ENCODE measurements around the gene VCL. TPM values are rescaled to one million over a fixed set of nuclear protein-coding genes. Genes with fewer than 3 reads are reported as not detected.
"Not testable (repeated sequence)": the region's sequence is repeated elsewhere in the genome, so short reads cannot be mapped to it uniquely, and the experiment has no call there.

The VCL gene
- total and polyA plus RNA-seq, 2 donors (not counting 1 experiment from before 2014, with no cell fraction given): 161 to 316 TPM

DNA sequence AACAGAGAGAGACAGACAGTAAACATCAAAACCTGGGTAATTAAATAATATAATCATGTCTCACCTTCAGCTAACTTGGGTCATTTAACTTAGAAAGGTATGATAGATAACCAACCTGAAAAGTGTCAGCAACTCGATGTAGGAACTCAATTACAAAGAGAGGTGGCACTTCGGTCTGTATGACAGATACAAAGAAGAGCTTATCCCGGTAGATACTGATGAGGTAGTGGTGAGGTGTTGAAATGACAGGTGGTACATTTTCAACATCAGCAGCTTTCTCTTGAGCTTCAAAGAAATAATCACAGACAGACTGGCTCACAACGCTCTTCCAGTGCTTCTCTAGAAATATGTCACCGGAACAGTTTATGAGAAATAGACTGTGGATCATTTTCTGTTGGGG, 140.1 kb downstream of the VCL start:
- no peak overlapping the region for H3K4me2 ChIP-seq (ENCODE audit: extremely low read depth, insufficient read depth, low read length)
- no peak overlapping the region for H3K9ac ChIP-seq (ENCODE audit: insufficient read depth, low read length)
- H3K27ac ChIP-seq (ENCODE audit: insufficient read depth, low read length): no peak overlapping the region
- H2AFZ ChIP-seq (ENCODE audit: low read length): no peak overlapping the region
- no peaks in the 10 kb centered on the region for H4K20me1 ChIP-seq (ENCODE audit: control insufficient read depth, extremely low read depth, insufficient read depth, low read length)
- H3K4me3 ChIP-seq (replicated peaks in 1 of 4; ENCODE audit: control extremely low read depth in 1 of 4, insufficient read depth in 1 of 4, low read depth in 3 of 4, low read length in 4 of 4): no peak overlapping the region
- H3K9me3 ChIP-seq (ENCODE audit: control insufficient read depth, insufficient read depth, low read depth, low read length): no peaks in the 10 kb centered on the region
- TF ChIP-seq EZH2 (IDR thresholded peaks at IDR 0.05; ENCODE audit: low read length, missing control alignments) (no peak), CTCF (conservative IDR thresholded peaks at IDR 0.05 in 1 of 2, IDR thresholded peaks at IDR 0.05 in 1 of 2; ENCODE audit: low read depth in 1 of 2, low read length in 2 of 2) (no peak)
- no peaks in the 10 kb centered on the region for H3K4me1 ChIP-seq (ENCODE audit: control insufficient read depth, extremely low read depth, insufficient read depth, low read length)
- no peaks in the 10 kb centered on the region for H3K27me3 ChIP-seq (ENCODE audit: control insufficient read depth, insufficient read depth, low read length)
- no peak for DNase-seq (ENCODE audit: low read depth in 2 of 2)
- H3K79me2 ChIP-seq (ENCODE audit: control insufficient read depth, insufficient read depth, low read length): peaks cover 12% of the 10 kb centered on the region
- H3K36me3 ChIP-seq (ENCODE audit: control insufficient read depth, insufficient read depth, low read length): peaks cover 6% of the 10 kb centered on the region

- DNase-seq (ENCODE audit: low read depth in 2 of 2); H3K9me3 ChIP-seq (ENCODE audit: control insufficient read depth, insufficient read depth, low read depth, low read length); H2AFZ ChIP-seq (ENCODE audit: low read length); H3K9ac ChIP-seq (ENCODE audit: insufficient read depth, low read length); H3K36me3 ChIP-seq (ENCODE audit: control insufficient read depth, insufficient read depth, low read length); H3K27ac ChIP-seq (ENCODE audit: insufficient read depth, low read length); H3K4me1 ChIP-seq (ENCODE audit: control insufficient read depth, extremely low read depth, insufficient read depth, low read length); H3K27me3 ChIP-seq (ENCODE audit: control insufficient read depth, insufficient read depth, low read length); H4K20me1 ChIP-seq (ENCODE audit: control insufficient read depth, extremely low read depth, insufficient read depth, low read length); H3K4me3 ChIP-seq (replicated peaks in 1 of 4; ENCODE audit: control extremely low read depth in 1 of 4, insufficient read depth in 1 of 4, low read depth in 3 of 4, low read length in 4 of 4); H3K4me2 ChIP-seq (ENCODE audit: extremely low read depth, insufficient read depth, low read length): not testable (repeated sequence)
- H3K79me2 ChIP-seq (ENCODE audit: control insufficient read depth, insufficient read depth, low read length): peaks cover 18% of the 10 kb centered on the region
Observed at GRCh38 chr10:74138596-74138995, 140.7 kb downstream of the VCL start.

DNA sequence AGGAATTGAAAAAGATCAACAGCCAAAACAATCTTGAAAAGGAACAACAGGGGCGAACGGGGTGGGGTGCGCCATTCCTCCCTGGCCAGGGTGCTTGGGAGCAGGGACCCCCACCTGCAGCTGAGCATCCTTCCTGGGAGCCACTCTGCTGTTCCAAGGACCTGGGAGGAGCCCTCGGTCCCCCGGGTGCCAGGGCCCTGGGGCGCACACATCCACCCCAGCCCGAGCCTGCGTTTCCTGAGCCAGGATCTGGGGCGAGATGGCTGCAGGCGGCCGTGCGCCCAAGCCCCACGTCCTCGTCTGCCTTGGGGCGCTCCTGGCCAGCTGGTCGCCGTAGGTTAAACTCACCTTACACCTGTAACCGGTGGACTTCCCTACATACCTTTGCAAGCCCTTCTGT, 142.1 kb downstream of the VCL start:
- Histone ChIP-seq H3K9ac (ENCODE audit: insufficient read depth, low read length) (no peak overlapping the region), H3K9me3 (ENCODE audit: control insufficient read depth, insufficient read depth, low read depth, low read length) (no peaks in the 10 kb centered on the region), H3K36me3 (ENCODE audit: control insufficient read depth, insufficient read depth, low read length) (peaks cover 6% of the 10 kb centered on the region), H4K20me1 (ENCODE audit: control insufficient read depth, extremely low read depth, insufficient read depth, low read length) (no peaks in the 10 kb centered on the region), H3K4me1 (ENCODE audit: control insufficient read depth, extremely low read depth, insufficient read depth, low read length) (peaks cover 2% of the 10 kb centered on the region), H3K27me3 (ENCODE audit: control insufficient read depth, insufficient read depth, low read length) (no peaks in the 10 kb centered on the region), H3K4me3 (replicated peaks in 1 of 4; ENCODE audit: control extremely low read depth in 1 of 4, insufficient read depth in 1 of 4, low read depth in 3 of 4, low read length in 4 of 4) (no peak overlapping the region), H3K79me2 (ENCODE audit: control insufficient read depth, insufficient read depth, low read length) (peaks cover 26% of the 10 kb centered on the region), H3K4me2 (ENCODE audit: extremely low read depth, insufficient read depth, low read length) (no peak overlapping the region), H2AFZ (ENCODE audit: low read length) (no peak overlapping the region), H3K27ac (ENCODE audit: insufficient read depth, low read length) (no peak overlapping the region)
- DNase-seq (ENCODE audit: low read depth in 2 of 2): no peak
- TF ChIP-seq EZH2 (IDR thresholded peaks at IDR 0.05; ENCODE audit: low read length, missing control alignments) (no peak), CTCF (conservative IDR thresholded peaks at IDR 0.05 in 1 of 2, IDR thresholded peaks at IDR 0.05 in 1 of 2; ENCODE audit: low read depth in 1 of 2, low read length in 2 of 2) (no peak)
